A549 (cell line): ENCODE results near the gene TNK1. TPM values are rescaled to one million over a fixed set of nuclear protein-coding genes. Genes with fewer than 3 reads are reported as not detected.

Experiments used
- ATAC-seq, 2 experiments: fragments of 200-7000 bp in 1 of 2; fragments of >200 bp in 1 of 2; cut with Nextera tagmentation in 1 of 2; cut with Tn5 transposase in 1 of 2; 3 replicates each; pipeline versions ENCODE4 v1.8.0 to v1.9.1; 2018 to 2020; ENCODE audit warnings: mild to moderate bottlenecking in 1 of 2, moderate library complexity in 1 of 2
- CTCF ChIA-PET: fragments of 300-600 bp; sonication (Branson Sonifier 250); formaldehyde crosslinking; extraction: SDS; loops from one replicate; lab custom pipeline; 2021; ENCODE audit warnings: antibody characterized with exemption, inconsistent platforms; lab: Yijun Ruan, JAX
- POLR2A ChIA-PET: fragments of 350-600 bp; formaldehyde crosslinking; extraction: SDS; loops from one replicate; lab custom pipeline; 2021; ENCODE audit warnings: antibody characterized with exemption, inconsistent platforms; lab: Yijun Ruan, JAX
- DNase-seq, 2 experiments: peaks; one replicate each; pipeline versions ENCODE4 v3.0.0 to v3.0.0-alpha.2; 2011 to 2016; ENCODE audit warnings: low read depth in 1 of 2, low spot score in 1 of 2
- FAIRE-seq: peaks from 2 replicates; lab custom pipeline; 2011; peaks lifted over from hg19 to GRCh38; lab: Jason Lieb, UNC
- H3K27ac ChIP-seq, 2 experiments: fragments of >200 bp; sonication (Bioruptor Twin); formaldehyde crosslinking; 3 replicates each; pipeline ENCODE4 v1.5.1; 2016 to 2017
- H3K4me1 ChIP-seq: fragments of >200 bp; sonication (Bioruptor Twin); formaldehyde crosslinking; 3 replicates; pipeline ENCODE4 v1.6.1; 2016
- H3K4me2 ChIP-seq: fragments of >200 bp; sonication (Bioruptor Twin); formaldehyde crosslinking; 3 replicates; pipeline ENCODE4 v1.6.1; 2016
- H3K4me3 ChIP-seq: fragments of >200 bp; sonication (Bioruptor Twin); formaldehyde crosslinking; 3 replicates; pipeline ENCODE4 v1.5.1; 2016
- H3K9me3 ChIP-seq: fragments of >200 bp; sonication (Bioruptor Twin); formaldehyde crosslinking; 3 replicates; pipeline ENCODE4 v1.6.1; 2016
- BHLHE40 ChIP-seq: IDR thresholded peaks from 2 replicates; pipeline ENCODE4 v1.6.1; 2012; ENCODE audit warnings: low read depth, low read length, inconsistent platforms
- CBX2 ChIP-seq: fragments of 200-600 bp; sonication (generic); IDR thresholded peaks from 2 replicates; pipeline ENCODE4 v1.6.1; 2016; ENCODE audit warnings: low read depth, mild to moderate bottlenecking, borderline replicate concordance
- CEBPB ChIP-seq, 2 experiments: fragments of >200 bp in 1 of 2; sonication (Bioruptor Twin) in 1 of 2; formaldehyde crosslinking in 1 of 2; IDR thresholded peaks; 2 replicates each; pipeline ENCODE4 v1.6.1; 2012 to 2016
- EHF ChIP-seq: fragments of 250-450 bp; sonication (Bioruptor Pico); IDR thresholded peaks from 2 replicates; pipeline ENCODE4 v1.5.0; 2020; ENCODE audit warnings: mild to moderate bottlenecking
- ESRRA ChIP-seq: fragments of 150-350 bp; IDR thresholded peaks from 2 replicates; pipeline ENCODE4 v1.6.1; 2014; ENCODE audit warnings: mild to moderate bottlenecking, low read length, borderline replicate concordance
- GATA3 ChIP-seq: IDR thresholded peaks from 2 replicates; pipeline ENCODE4 v1.6.1; 2012; ENCODE audit warnings: borderline replicate concordance
- HDAC2 ChIP-seq: fragments of 200-600 bp; sonication (generic); IDR thresholded peaks from 2 replicates; pipeline ENCODE4 v1.6.1; 2016
- HEYL ChIP-seq: fragments of 250-450 bp; sonication (Bioruptor Pico); IDR thresholded peaks from 2 replicates; pipeline ENCODE4 v1.8.0; 2021; ENCODE audit warnings: mild to moderate bottlenecking, moderate library complexity
- JUNB ChIP-seq: fragments of >200 bp; sonication (Bioruptor Twin); formaldehyde crosslinking; IDR thresholded peaks from 2 replicates; pipeline ENCODE4 v1.6.1; 2016
- KDM1A ChIP-seq: fragments of 200-600 bp; sonication (generic); IDR thresholded peaks from 2 replicates; pipeline ENCODE4 v1.6.1; 2016; ENCODE audit warnings: low read depth, mild to moderate bottlenecking
- NPAS2 ChIP-seq: fragments of 250-450 bp; sonication (Bioruptor Pico); IDR thresholded peaks from 2 replicates; pipeline ENCODE4 v1.8.0; 2022; ENCODE audit warnings: mild to moderate bottlenecking, moderate library complexity, borderline replicate concordance
- NR3C1 ChIP-seq: fragments of >200 bp; sonication (Bioruptor Twin); formaldehyde crosslinking; IDR thresholded peaks from 3 replicates; pipeline ENCODE4 v1.6.1; 2017
- POLR2A ChIP-seq: IDR thresholded peaks from 2 replicates; pipeline ENCODE4 v1.6.1; 2012; ENCODE audit warnings: mild to moderate bottlenecking, low read length
- RAD21 ChIP-seq, 2 experiments: fragments of >200 bp in 1 of 2; sonication (Bioruptor Twin) in 1 of 2; formaldehyde crosslinking in 1 of 2; IDR thresholded peaks in 1 of 2; conservative IDR thresholded peaks in 1 of 2; 2 replicates in 1 of 2; 3 replicates in 1 of 2; pipeline ENCODE4 v1.6.1; 2012 to 2018; ENCODE audit warnings: inconsistent platforms in 1 of 2
- RARB ChIP-seq: fragments of 250-450 bp; sonication (Bioruptor Pico); IDR thresholded peaks from 2 replicates; pipeline ENCODE4 v1.8.0; 2021; ENCODE audit warnings: mild to moderate bottlenecking, moderate library complexity
- RFX5 ChIP-seq: fragments of 450-650 bp; IDR thresholded peaks from 2 replicates; pipeline ENCODE4 v1.7.1; 2014; ENCODE audit warnings: antibody characterized with exemption, mild to moderate bottlenecking, moderate library complexity
- TFCP2L1 ChIP-seq: fragments of 250-450 bp; sonication (Bioruptor Pico); IDR thresholded peaks from 2 replicates; pipeline ENCODE4 v1.5.0; 2021; ENCODE audit warnings: mild to moderate bottlenecking
- WGBS: methylation state at CpG from one replicate; pipeline ENCODE4 v1.1.6; 2017; ENCODE audit errors: missing lambda C conversion rate; 5-methylcytosine and 5-hydroxymethylcytosine counted together
- polyA plus RNA-seq, 4 experiments: library from polyadenylated mRNA; depleted of rRNA in 3 of 4; stranded (reverse); fragments of >200 nt; fragmentation: RNase III in 1 of 4; extraction: RNeasy Plus Mini Kit Qiagen cat#74134 plus additional on column Dnase treatment in 1 of 4; gene quantifications; 2 replicates in 3 of 4; 3 replicates in 1 of 4; pipeline ENCODE4 v1.2.3, GENCODE V29; 2011 to 2017
- TF ChIP-seq, protein P1 (sequence below): IDR thresholded peaks from 2 replicates; pipeline ENCODE4 v1.6.1; 2012
- TF ChIP-seq, protein P2 (sequence below): IDR thresholded peaks from 2 replicates; pipeline ENCODE4 v1.6.1; 2012; ENCODE audit warnings: low read depth, borderline replicate concordance
- TF ChIP-seq, protein P3 (sequence below): fragments of >200 bp; sonication (Bioruptor Twin); formaldehyde crosslinking; IDR thresholded peaks from 3 replicates; pipeline ENCODE4 v1.6.1; 2016

Gene TNK1
- polyA plus RNA-seq, 2 of the 4 experiments (the other 2 are of a cell fraction): 1.2 to 2.2 TPM

DNA sequence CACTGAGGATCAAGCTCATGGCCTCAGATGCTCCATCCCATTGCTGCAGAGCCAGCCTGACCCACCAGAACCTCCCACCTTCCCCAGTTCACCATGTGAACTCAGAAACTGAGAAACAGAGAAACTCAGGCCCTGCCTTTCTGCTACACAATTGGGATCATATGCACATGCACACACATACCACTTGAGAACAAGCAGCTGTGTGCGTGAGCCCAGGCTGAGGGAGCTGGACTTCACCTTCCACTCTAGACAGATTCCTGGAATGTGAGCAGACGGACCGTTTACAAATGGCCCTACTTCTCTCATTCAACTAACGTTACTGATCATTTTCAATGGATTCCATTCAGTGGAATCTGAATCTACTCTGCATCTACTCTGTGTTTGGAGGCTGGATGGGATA is 42.8 kb downstream of the TNK1 start:
- WGBS: 81% methylated on average over 4 of the region's 4 CpGs
- ATAC-seq (no peak), DNase-seq (no peak), FAIRE-seq (no peak)
- ChIA-PET POLR2A (no interaction called here), CTCF (interaction anchor here (0.9 to 5.7 kb wide), 7 partner anchors 9 to 68 kb away, joined by 3 to 50 read pairs (median 3); partner anchors contain the start of gene TMEM102)
- Histone ChIP-seq H3K4me3 (no peak overlapping the region), H3K27ac (no peak overlapping the region), H3K4me1 (no peaks in the 10 kb centered on the region), H3K4me2 (no peak overlapping the region), H3K9me3 (no peaks in the 10 kb centered on the region)
- TF ChIP-seq KDM1A: no peak
- no peak for TF ChIP-seq RARB (CRISPR knock-in tag)
- TF ChIP-seq BHLHE40: no peak
- TF ChIP-seq HEYL: no peak
- TF ChIP-seq TFCP2L1 (CRISPR knock-in tag): no peak
- TF ChIP-seq, protein P1, sequence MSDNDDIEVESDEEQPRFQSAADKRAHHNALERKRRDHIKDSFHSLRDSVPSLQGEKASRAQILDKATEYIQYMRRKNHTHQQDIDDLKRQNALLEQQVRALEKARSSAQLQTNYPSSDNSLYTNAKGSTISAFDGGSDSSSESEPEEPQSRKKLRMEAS: no peak

DNA sequence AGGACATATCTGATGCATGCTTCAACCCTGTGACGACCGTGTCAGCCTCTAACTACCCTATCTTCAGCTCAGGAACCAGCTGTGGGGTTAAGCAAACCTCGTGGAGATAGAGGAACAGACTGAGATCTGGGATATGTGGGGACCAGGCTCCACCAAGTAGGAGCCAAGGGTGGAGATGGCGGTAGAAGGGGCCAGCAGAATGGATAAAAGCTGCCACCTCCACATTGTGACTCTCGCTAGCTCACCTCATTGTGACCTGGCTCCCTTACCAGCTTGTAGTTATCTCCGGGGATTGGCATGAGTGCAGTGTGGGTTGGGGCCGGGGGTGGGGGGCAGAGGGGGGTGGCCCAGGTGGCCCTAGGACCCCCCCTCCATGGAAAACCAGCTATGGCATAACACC is 44.4 kb downstream of the TNK1 start, which contains the start of gene SPEM2:
Gene SPEM2 (plus strand): TSS at position 301 of the 400 bp plus-strand sequence. CDS start 73 bp downstream, at position 374.
- Histone ChIP-seq H3K4me1 (no peaks in the 10 kb centered on the region), H3K4me3 (no peak within 1 kb of the TSS), H3K4me2 (no peak within 1 kb of the TSS), H3K27ac (no peak within 1 kb of the TSS), H3K9me3 (no peaks in the 10 kb centered on the region)
- no peak for DNase-seq
- FAIRE-seq: no peak
- no peak for ATAC-seq
- TF ChIP-seq RFX5: no peak
- TF ChIP-seq HDAC2: no peak
- TF ChIP-seq CEBPB (IDR thresholded peaks at IDR 0.05): no peak
- TF ChIP-seq, protein P2, sequence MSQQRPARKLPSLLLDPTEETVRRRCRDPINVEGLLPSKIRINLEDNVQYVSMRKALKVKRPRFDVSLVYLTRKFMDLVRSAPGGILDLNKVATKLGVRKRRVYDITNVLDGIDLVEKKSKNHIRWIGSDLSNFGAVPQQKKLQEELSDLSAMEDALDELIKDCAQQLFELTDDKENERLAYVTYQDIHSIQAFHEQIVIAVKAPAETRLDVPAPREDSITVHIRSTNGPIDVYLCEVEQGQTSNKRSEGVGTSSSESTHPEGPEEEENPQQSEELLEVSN: no peak
- TF ChIP-seq CBX2: no peak
- TF ChIP-seq, protein P3, sequence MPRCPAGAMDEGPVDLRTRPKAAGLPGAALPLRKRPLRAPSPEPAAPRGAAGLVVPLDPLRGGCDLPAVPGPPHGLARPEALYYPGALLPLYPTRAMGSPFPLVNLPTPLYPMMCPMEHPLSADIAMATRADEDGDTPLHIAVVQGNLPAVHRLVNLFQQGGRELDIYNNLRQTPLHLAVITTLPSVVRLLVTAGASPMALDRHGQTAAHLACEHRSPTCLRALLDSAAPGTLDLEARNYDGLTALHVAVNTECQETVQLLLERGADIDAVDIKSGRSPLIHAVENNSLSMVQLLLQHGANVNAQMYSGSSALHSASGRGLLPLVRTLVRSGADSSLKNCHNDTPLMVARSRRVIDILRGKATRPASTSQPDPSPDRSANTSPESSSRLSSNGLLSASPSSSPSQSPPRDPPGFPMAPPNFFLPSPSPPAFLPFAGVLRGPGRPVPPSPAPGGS: no peak
- TF ChIP-seq ESRRA: no peak
- CTCF ChIA-PET: interaction anchor here (0.5 to 5.7 kb wide), 4 partner anchors 11 to 128 kb away, joined by 3 to 50 read pairs (median 8); partner anchors contain the start of genes TMEM102 and TMEM95
- 52% methylated on average over 6 of the region's 7 CpGs for WGBS
- POLR2A ChIA-PET: interaction anchor here (1.1 to 1.9 kb wide), 2 partner anchors 10 to 21 kb away, joined by 4 to 9 read pairs; partner anchors contain the start of genes TMEM102 and TMEM256

DNA sequence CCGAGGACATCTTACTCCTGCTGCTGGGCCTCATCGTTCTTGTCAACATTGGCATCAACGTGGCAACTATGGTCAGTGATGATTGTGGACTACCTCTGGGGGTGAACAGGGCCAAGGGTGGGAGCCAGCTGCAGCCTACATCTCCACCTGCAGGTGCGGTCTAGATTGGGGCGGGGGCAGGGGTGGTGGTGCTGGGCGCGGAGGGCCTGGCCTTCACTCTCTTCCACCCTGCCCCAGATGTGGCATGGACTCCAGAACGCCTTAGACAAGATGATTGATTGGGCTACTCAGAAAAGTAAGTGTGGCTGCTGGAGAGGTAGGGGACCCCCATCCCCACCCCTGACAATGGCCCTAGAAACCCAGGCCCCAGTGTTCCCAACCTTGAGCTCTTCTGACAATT is 44.9 kb downstream of the TNK1 start:
- H3K4me2 ChIP-seq: no peak overlapping the region
- WGBS: 74% methylated on average over 8 of the region's 8 CpGs
- POLR2A ChIA-PET: interaction anchor here (1.1 to 1.9 kb wide), 2 partner anchors 10 to 22 kb away, joined by 4 to 9 read pairs; partner anchors contain the start of genes TMEM102 and TMEM256
- FAIRE-seq (no peak), ATAC-seq (no peak), DNase-seq (no peak)
- TF ChIP-seq GATA3: no peak
- no peak for TF ChIP-seq RFX5
- no peak for TF ChIP-seq JUNB
- TF ChIP-seq ESRRA: no peak
- no peak for TF ChIP-seq EHF (CRISPR knock-in tag)
- no peak overlapping the region for H3K27ac ChIP-seq
- no peaks in the 10 kb centered on the region for H3K4me1 ChIP-seq
- no peak overlapping the region for H3K4me3 ChIP-seq
- H3K9me3 ChIP-seq: no peaks in the 10 kb centered on the region
- CTCF ChIA-PET: interaction anchor here (0.5 to 5.7 kb wide), 5 partner anchors 10 to 135 kb away, joined by 3 to 50 read pairs (median 5); partner anchors contain the start of genes TMEM102 and TMEM95

DNA sequence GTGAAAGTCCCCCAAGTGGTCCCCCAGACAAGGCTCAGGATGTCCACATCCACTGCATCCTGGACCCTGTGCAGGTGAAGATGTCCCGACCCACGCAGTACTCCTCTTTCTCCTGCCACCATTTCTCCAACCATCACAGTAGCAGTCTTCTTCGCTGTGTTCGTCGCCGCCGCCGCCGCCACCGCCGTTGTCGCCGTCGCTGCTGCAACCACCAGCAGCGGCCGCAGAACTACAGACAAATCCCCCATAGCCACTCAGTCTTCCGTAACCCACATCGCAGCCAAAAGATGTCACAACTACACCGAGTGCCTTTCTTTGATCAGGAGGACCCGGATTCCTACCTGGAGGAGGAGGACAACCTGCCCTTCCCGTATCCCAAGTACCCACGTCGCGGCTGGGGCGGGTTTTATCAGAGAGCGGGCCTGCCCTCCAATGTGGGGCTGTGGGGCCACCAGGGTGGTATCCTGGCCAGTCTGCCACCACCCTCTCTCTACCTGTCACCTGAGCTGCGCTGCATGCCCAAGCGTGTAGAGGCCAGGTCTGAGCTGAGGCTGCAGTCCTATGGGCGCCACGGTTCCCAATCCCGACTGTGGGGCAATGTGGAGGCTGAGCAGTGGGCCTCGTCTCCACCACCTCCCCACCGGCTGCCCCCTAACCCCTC is 45.4 kb downstream of the TNK1 start:
- FAIRE-seq (no peak), ATAC-seq (no peak), DNase-seq (no peak)
- Histone ChIP-seq H3K4me2 (no peak overlapping the region), H3K9me3 (no peaks in the 10 kb centered on the region), H3K27ac (no peak overlapping the region), H3K4me1 (no peaks in the 10 kb centered on the region), H3K4me3 (no peak overlapping the region)
- WGBS: 83% methylated on average over 27 of the region's 33 CpGs
- TF ChIP-seq POLR2A (no peak), NPAS2 (no peak), RAD21 (conservative IDR thresholded peaks at IDR 0.05 in 1 of 2, IDR thresholded peaks at IDR 0.05 in 1 of 2) (no peak), NR3C1 (no peak), CBX2 (no peak)
- ChIA-PET CTCF (interaction anchor here (0.8 to 5.7 kb wide), 4 partner anchors 10 to 135 kb away, joined by 3 to 50 read pairs (median 8); partner anchors contain the start of genes TMEM102 and TMEM95), POLR2A (interaction anchor here (1.9 kb wide), 1 partner anchor 9 kb away, joined by 9 read pairs; the partner anchor contains the start of gene TMEM102)
